GM18873 (cell line): ENCODE data around the gene LRRC47.

ENCODE experiments used
- ATAC-seq: cut with Tn5 transposase; IDR thresholded peaks from one replicate; pipeline ENCODE4 v1.9.1; 2021; ENCODE audit warnings: mild to moderate bottlenecking, moderate library complexity, moderate number of reproducible peaks; ENCODE audit not compliant: unreplicated experiment, low FRiP score

The LRRC47 gene

DNA sequence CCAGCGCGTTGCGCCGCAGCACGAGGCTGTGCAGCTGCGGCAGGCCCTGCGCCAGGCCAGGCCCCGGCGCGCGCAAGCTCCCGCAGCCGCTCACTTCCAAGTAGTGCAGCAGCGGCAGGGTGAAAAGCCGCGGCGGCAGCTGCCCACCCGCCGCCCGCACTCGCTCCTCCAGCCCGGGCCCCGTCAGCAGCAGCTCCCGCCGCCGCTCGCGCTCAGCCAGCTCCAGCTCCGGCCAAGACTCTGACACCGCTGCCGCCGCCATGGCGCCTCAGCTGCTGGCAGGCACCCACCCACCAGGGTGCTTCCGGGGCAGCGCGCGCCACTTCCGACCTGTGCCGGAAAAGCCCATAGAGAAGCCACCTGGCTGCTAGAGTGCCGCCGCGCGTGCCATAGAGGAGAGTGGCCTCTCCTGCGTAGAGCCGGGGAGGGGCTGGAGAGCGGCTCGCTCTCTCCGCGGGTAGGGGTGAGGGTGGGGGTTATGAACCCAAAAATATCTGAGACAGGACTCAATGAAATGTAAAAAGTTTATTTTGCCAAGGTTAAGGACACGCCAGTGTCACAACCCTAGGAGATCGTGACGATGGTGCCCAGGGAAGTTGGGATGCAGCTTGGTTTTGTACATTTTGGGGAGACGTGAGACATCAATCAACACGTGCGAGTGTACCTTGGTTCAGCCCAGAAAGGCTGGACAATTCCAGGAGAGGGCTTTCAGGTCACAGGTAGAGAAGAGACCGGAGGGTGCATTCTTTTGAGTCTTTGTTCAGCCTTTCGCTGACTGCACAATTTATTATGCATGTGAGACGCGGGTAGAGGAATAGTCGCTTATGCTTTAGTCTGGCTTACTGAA is at the start of gene LRRC47:
Gene LRRC47, minus strand, starts transcription at position 284 of the 847 bp plus-strand sequence. Its CDS starts 22 bp downstream, at position 262.
- ATAC-seq = peak; percentile 91

DNA sequence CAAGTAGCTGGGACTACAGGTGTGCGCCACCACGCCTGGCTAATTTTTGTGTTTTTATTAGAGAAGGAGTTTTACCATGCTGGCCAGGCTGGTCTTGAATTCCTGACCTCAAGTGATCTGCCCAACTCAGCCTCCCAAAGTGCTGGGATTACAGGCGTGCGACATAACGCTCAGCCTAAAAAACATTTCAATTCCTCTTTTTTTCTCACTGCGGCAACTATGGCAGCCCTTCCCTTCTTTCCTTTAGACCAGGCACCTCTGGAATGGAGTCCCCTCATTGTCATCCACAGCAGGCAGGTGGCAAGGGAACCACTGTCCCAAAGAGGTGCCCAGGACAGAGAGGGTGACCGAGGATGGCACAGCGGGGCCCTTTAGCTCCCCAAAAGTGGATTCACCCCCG is 46.6 kb upstream of the LRRC47 start:
- ATAC-seq = no peak

DNA sequence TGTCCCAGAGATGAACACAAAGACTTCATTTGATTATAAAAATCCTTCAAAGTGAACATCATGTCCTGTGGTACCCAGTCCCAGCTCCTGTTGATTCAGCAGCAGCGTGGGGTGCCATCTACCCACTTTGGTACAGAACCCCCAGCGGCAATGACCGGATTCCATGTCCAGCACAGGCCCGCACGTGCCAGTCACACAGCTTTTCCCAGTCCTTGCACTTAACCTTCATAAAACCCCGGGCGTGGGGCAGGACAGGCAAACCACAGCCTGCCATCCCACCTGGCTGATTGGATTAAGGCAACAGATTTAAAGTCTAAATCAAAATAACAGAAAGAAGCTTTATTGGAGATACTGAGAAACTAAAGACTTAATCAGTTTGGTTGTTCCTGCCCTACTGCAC is 45.2 kb upstream of the LRRC47 start:
- no peak for ATAC-seq

DNA sequence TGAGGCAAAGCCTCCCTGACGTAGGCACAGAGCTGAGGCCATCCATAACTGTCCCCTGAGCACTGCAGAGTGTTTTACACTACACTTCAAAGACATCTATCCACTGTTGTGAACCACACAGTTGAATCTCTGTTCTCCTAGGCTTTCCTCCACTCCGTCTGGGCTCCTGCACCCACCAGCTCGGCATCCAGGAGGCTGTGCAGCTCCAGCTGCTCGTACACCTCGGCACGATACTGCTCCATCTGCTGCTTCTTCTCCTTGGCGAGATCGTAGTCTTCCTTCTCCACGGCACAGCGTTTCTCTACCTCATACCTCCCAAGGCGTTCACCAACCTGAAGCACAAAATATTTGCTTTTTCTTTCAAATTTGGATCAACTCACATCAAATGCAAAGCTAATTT is 42.5 kb upstream of the LRRC47 start:
- ATAC-seq = no peak

DNA sequence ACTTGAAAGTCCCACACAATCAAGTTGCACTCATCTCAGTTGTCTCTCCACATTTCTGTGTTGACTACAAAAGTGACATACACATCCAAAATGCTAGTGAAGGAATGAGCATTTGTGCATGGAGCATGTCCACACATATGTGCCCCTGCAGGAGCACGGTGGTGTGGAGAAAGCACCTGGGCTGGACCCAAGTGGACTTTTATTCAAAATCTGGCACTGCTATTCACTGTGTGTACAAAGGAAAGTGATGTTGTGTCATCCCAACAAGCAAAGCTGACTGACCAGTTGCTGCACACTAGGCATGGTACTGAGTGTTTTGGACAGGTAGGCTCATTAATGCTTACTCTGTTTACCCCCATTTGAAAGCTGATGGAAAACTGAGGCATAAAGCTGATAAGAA is 41.4 kb upstream of the LRRC47 start:
- no peak for ATAC-seq

DNA sequence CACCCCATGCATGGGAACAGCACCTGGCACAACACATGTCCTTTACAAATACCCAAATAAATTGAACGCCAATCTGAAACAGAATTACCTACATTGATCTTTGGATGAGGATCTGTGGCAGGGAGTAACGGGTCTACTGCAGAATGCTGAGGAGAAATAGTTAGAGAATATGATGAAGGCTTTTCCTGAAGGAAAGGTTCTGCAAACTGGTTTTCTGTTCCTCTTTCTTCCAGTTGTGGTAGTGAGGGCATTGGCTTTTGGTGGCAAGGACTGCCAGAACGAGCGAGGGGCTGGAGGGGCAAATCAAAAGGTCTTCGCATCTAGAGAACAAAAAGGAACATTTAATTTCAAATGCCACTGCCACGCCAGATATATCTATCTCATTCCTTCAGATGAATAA is 40.9 kb upstream of the LRRC47 start:
- no peak for ATAC-seq

DNA sequence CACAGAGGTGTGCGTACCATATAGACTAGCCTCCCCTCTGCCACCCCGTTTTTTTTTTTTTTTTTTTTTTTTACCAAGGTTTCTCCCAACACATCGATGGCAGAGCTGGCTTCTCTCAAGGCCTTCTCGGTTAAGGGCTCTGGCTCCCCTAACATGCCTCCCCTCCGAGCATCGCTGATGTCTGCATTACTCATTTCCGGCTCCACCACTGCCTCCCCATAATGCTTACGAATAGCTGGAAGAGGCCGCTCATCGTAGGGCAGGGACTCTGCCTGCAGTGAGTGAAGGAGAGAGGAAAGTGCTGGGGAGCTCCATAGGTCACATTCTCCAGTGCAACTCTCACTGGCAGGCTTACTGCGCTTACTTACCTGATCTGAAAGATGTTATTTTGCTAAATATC is 40.1 kb upstream of the LRRC47 start:
- ATAC-seq = no peak

DNA sequence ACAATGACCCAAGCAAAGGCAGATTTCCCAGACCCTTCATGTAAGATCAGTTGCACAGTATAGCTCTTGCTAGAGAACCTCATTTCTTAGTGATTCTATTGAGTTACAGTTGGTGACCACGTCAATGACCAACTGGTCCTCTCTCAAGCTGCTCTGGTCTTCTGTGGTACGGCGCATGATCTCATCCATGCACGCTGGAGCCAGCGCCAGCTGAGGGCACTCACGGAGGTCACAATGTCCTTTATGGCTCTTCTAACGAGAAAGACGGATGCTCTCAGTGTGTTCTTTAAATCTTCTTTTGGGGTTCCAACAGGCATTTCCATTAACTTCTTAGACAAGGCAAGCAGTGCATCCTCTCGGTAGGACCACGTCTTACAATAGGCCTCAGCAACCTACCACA is 38.4 kb upstream of the LRRC47 start:
- no peak for ATAC-seq

DNA sequence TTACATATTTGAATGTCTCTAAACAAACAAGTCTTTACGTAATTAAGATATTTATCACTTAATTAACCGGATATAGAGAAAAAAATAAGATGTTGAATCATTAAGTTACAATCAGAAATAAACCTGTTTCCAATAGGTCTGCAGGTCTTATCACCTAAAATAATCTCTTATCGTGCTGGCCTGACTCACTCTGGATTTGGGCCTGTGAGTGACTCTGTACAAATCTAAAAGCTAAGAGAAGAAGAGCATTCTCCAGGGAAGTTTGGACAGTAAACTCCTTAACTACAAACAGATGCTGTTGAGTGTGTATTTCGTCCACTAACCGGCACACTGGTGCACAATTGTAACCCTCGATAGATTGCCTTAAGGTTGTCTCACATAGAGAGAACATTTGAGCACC is 35.4 kb upstream of the LRRC47 start:
- no peak for ATAC-seq

DNA sequence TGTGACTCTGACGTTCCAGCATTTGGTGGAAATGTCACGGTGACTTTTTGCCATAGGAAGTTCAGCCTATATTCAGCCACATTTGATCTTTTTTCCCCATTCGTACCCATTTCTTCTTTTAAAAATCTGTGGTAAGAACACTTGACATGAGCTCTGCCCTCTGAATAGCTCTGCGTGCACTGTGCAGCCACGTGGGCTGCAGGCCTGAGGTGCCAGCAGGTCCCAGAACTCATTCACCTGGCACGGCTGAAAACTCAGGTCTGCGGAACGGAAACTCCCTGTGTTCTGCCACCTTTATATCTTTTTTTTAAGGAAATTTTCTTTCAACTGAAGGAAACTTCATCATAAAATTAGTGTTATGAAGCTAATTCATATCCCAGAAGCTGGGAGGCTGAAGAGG is 32.1 kb upstream of the LRRC47 start:
- no peak for ATAC-seq

DNA sequence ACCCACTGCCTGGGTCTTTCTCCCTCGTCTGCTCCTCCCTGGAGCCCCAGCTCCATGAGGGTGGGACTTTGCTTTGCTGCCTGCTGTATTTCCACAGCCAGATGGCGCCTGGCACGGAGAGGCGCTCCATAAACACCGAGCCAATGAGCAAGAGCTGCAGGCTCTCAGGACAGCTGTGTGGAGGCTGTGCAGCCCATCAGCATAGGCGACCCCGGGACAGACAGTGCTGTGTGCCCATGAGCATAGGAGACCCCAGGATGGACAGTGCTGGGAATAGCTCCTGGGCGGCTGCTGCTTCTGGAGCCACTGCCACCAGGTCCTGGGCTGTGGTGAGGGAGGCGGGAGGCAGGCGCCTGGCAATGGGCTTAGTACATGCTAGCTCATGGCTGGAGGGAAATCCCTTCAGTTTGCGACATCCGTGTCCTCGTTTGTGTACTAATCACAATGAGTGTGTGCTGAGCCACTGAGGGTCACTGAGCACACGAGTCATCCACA is 31.6 kb upstream of the LRRC47 start:
- no peak for ATAC-seq

DNA sequence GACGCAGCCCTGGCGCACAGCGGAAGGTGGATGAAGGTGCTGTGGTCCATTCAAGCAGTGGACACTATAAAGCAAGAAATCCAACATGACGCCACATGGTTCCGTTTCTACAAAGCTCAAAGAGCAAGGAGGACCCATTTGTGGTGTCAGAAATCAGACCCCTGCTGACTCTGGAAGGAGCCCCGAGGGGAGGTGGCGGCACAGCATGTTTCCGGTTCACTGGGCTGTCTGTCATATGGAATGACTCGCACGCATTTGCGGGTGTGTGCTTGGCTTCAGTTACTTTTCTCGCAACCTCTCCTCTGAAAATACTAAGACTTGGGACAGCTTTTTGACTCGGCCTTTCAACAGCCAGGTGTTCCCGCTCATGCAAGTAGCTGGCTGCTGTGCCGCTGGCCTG is 29.1 kb upstream of the LRRC47 start:
- no peak for ATAC-seq

DNA sequence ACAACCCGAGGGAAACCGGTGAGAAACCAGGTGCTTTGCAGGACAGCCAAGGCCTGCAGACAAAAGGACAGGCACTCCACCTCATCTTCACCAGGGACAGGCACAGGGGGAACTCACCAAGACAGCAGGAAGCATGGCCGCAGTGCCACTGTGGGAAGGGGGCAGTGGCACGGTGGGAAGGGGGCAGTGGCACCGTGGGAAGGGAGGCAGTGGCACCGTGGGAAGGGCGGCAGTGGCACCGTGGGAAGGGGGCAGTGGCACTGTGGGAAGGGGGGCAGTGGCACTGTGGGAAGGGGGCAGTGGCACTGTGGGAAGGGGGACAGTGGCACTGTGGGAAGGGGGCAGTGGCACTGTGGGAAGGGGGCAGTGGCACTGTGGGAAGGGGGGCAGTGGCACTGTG is 28.4 kb upstream of the LRRC47 start:
- ATAC-seq = no peak

DNA sequence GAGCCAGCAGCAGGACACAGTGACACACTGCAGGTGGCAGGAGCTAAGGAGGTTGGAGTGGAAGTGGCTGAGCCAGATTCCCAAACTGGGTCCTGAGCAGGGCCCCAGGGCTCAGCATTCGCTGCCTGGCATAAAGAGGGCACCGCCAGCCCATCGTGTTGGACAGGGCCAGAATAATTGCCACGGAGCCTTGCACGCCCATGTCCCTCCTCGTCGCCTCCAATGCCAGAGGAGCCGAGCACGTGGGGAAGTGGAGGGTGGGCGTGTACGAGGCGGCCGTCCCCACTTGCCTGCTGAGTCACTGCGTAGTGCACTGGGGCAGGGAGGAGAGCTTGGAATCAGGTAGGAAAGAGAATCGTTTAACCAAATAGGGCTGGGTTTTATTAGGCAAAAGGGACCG is 26.1 kb upstream of the LRRC47 start:
- ATAC-seq = no peak

DNA sequence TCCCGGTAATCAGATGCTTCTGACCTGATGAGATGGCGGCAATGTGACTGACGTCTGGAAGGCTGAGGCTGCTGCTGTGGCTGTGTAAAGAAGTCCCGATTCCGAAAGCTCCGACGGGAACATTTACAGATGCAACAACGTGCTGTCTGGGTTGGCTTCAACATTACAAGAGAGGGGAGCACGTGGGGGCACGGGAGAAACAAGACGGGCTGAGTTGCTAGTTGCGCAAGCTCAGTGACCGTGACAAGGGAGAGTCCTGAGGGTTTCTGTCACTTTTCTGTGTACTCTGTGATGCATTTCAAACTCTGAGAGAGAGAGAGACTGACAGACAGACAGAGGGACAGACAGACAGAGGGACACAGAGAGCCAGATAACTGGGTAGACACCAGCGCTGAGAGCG is 25.6 kb upstream of the LRRC47 start:
- ATAC-seq = no peak

DNA sequence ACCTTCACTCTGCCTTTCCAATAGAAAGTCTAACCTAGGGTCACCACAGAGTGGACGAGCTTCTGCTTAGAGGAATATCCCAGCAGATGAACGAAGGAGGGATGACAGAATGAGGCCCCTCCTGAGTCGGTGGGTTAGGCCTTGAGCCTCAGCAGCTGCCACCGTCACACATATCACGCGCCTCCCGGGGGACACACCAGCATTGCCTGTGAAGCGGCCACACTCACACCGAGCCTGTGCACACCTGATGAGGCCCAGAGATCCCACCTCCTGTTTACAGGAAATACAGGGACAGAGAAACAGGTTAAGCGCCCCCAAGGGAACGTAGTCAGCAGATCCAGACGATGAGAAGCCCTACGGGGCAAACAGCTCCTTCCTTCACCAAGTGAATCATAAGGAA is 25.1 kb upstream of the LRRC47 start:
- ATAC-seq = no peak

DNA sequence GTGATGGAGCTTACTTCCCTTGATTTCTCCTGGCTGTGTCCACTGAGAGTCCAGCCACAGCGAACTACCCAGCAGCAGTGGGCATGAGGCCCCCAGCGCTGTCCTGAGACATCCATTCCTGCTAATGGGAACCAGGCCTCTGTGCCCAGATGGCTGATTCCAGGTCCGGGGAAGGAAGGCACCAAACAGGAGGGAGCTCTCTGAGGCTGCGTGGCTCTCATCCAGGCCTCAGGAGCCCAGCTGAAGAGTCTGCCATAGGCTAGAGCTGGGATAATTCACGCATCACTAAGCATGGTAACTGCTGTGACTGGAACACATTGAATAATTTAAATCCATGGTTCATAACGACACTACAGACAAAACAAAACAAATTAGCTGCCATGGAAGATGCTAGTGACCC is 24.7 kb upstream of the LRRC47 start:
- ATAC-seq = no peak

DNA sequence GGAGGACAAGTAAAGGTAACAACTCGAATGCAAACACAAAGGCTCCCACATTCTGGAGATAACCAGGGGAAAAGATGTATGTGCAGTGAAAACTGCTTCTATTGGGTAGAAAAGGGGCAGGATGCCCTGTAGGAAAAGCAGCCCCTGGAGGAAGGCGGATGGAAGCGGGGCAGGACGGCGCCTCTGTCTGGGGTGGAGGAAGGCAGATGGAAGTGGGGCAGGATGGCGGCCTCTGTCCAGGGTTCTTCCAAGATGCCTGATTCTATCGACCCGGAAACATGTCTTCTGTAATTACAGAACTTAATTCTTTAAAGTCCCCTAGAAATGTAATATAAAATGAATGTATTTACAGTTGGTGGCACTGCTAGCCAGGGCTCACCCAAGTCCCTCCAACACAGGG is 24.0 kb upstream of the LRRC47 start:
- ATAC-seq = no peak

DNA sequence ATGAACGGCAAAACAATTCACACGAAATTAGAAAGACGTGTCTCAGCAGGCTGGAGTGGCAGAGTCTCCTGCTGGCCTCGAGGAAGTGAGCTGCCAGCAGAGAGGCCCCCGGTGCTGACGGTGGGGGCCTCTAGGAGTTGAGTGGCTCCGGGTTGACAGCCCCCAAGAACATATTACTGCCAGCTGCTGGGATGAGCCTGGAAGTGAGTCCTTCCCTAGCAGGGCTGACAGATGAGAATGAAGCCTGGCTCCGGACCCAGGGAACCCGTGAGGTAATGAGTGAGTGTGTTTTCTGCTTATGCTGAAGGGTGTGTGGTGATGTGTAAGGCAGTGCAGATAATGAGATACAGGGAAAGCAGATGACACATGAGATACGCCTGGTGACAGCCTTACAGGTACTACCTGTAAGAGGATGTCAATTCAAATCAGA is 23.5 kb upstream of the LRRC47 start:
- ATAC-seq = no peak

DNA sequence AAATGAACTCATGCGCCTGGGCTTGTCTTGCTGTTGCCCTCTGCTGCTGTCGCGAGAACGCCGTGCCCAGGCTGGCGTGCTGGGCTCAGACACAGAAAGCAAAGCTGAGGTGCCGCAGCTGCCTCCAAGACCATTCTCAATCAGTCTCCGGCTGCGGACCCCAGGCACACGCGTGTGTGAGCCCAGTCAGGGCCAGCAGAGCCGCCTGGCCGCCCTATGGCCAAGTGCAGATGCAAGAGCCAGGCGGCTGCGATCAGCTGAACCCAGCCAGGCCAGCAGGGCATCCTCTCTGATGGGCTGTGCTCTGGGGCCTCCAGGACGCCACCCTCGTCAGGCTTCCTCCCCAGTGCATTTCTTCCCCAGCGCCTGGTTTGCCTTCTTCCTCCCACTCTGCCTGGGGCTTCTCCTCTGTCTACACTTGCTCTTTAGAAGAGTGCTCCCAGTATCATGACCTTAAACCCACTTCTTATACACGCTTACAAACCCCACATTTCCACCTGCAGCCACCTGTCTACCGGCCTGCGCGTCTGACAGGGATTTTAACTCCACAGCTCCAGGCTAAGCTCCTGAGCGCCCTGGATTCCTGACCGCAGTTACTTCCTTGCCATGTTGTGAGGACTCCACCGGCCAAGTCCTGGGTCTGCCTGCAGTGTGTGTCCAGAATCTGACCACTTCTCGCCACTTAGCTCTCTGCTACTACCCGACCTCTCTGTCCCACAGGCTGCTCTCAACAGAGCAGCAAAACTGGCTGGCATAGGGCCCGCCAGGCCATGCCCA is 21.7 kb upstream of the LRRC47 start:
- ATAC-seq = no peak

DNA sequence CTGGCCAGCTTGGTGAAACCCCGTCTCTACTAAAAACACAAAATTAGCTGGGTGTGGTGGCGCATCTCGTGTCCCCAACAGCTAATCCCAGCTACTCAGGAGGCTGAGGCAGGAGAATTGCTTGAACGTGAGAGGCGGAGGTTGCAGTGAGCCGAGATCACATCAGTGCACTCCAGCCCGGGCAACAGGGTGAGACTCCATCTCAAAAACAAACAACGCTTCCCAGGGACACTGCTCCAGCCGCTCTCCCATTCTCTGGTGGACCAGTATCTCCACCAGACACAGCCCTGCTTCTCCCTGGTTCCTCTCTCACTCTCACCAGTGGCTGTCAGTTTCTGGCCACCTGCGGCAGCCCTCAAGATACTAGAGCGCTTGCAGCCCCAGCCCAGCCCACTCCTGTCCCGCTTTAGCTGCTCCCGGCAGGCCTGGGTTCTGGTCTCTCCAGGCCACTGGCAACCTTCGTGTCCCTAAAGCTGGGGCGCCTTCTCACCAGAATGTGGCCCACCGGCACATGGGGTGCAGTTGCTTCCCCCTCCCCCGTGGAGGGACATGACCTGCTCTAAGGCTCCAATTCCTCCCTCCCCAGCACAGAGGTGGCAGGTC is 20.9 kb upstream of the LRRC47 start:
- no peak for ATAC-seq
